ENCODE data around the gene ADAMTS6.

The ADAMTS6 gene

DNA sequence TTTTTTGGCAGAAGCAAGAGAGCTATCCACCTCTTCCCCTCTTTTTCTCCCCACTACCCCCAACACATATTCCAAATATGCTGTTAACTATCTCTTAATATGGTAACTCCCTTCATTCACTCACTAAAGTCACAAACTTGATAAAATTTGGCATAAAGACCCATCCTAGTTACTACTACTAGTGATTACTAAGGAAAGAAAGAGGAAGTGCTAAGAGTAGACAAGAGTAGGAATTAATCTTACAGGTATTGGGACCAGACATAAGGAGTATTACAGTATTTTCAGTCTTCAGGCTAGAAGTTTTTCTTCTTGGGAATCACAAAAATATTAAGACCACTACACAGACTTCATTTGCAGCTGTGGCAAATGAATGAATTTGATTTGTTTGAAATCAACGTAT, 2.2 kb downstream of the ADAMTS6 start:
- Histone ChIP-seq H3K4me1 (ENCODE audit: control insufficient read depth in 2 of 2, insufficient read depth in 1 of 2, low read depth in 1 of 2, low read length in 2 of 2) (peaks cover 2 to 8% of the 10 kb centered on the region in 2 donors), H4K8ac (ENCODE audit: low read depth, low read length) (no peak overlapping the region), H3K36me3 (replicated peaks in 1 of 2; ENCODE audit: control insufficient read depth in 2 of 2, insufficient read depth in 2 of 2, low read length in 2 of 2) (no peaks in the 10 kb centered on the region), H3K27ac (replicated peaks; ENCODE audit: low read length) (no peak overlapping the region), H3K4ac (ENCODE audit: low read length) (no peak overlapping the region), H2BK120ac (ENCODE audit: low read depth, low read length) (no peak overlapping the region), H2BK15ac (ENCODE audit: low read length) (no peak overlapping the region), H3K9me3 (replicated peaks in 1 of 2; ENCODE audit: control insufficient read depth in 2 of 2, insufficient read depth in 1 of 2, low read depth in 1 of 2, low read length in 2 of 2) (no peaks in the 10 kb centered on the region), H2AK5ac (ENCODE audit: low read depth, low read length) (no peak overlapping the region), H2AFZ (ENCODE audit: low read length) (peak overlapping the region; percentile 90), H3K18ac (ENCODE audit: low read length) (no peak overlapping the region), H2BK5ac (ENCODE audit: low read length) (no peak overlapping the region), H3K27me3 (ENCODE audit: control insufficient read depth in 3 of 3, insufficient read depth in 3 of 3, low read depth in 1 of 3, low read length in 3 of 3) (no peaks in the 10 kb centered on the region), H2BK12ac (ENCODE audit: low read length) (no peak overlapping the region), H3K14ac (ENCODE audit: low read length) (no peak overlapping the region), H3K4me2 (ENCODE audit: insufficient read depth, low read length, poor library complexity, severe bottlenecking) (no peak overlapping the region), H3K4me3 (ENCODE audit: low read length in 2 of 2) (peak overlapping the region in 1 of 2 donors; percentile 48), H4K91ac (ENCODE audit: low read depth, low read length, poor library complexity) (no peak overlapping the region), H3K9ac (ENCODE audit: low read depth, low read length, poor library complexity) (no peak overlapping the region), H3K79me1 (ENCODE audit: low read depth, low read length) (no peaks in the 10 kb centered on the region), H3K23ac (ENCODE audit: low read depth, low read length, poor library complexity) (no peak overlapping the region)
- no peak for DNase-seq (ENCODE audit: low spot score)
- no CpG with 5 or more reads among the region's 1 CpG for WGBS, 2 donors (ENCODE audit: extremely low coverage in 2 of 2, insufficient read length in 2 of 2, insufficient replicate concordance in 1 of 2)

DNA sequence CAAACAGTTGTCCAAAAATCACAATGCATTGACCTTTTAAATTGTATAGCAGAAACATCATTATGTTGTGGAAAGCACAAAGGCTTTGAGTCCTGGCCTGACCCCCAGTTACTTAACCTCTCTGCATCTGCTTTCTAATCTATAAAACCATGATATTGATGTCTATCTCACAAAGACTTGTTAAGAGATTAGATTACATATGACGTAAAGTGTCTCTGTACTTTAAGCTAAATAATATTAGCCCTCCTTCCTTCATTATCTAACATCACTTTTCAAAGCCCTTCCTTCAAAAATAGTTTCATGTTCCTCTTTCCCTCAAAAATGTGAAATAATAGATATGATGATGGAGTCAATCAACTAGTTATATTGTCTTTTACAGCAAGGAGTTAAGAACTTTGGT, 3.4 kb downstream of the ADAMTS6 start:
- Histone ChIP-seq H3K79me1 (ENCODE audit: low read depth, low read length) (no peaks in the 10 kb centered on the region), H3K9me3 (replicated peaks in 1 of 2; ENCODE audit: control insufficient read depth in 2 of 2, insufficient read depth in 1 of 2, low read depth in 1 of 2, low read length in 2 of 2) (no peaks in the 10 kb centered on the region), H3K4me2 (ENCODE audit: insufficient read depth, low read length, poor library complexity, severe bottlenecking) (no peak overlapping the region), H2BK120ac (ENCODE audit: low read depth, low read length) (no peak overlapping the region), H4K8ac (ENCODE audit: low read depth, low read length) (no peak overlapping the region), H3K4me3 (ENCODE audit: low read length in 2 of 2) (no peak overlapping the region), H3K36me3 (replicated peaks in 1 of 2; ENCODE audit: control insufficient read depth in 2 of 2, insufficient read depth in 2 of 2, low read length in 2 of 2) (no peaks in the 10 kb centered on the region), H2AK5ac (ENCODE audit: low read depth, low read length) (no peak overlapping the region), H3K14ac (ENCODE audit: low read length) (no peak overlapping the region), H3K23ac (ENCODE audit: low read depth, low read length, poor library complexity) (no peak overlapping the region), H3K18ac (ENCODE audit: low read length) (no peak overlapping the region), H3K9ac (ENCODE audit: low read depth, low read length, poor library complexity) (no peak overlapping the region), H2BK15ac (ENCODE audit: low read length) (no peak overlapping the region), H4K91ac (ENCODE audit: low read depth, low read length, poor library complexity) (no peak overlapping the region), H2BK12ac (ENCODE audit: low read length) (no peak overlapping the region), H3K4me1 (ENCODE audit: control insufficient read depth in 2 of 2, insufficient read depth in 1 of 2, low read depth in 1 of 2, low read length in 2 of 2) (peaks cover 2 to 5% of the 10 kb centered on the region in 2 donors), H3K27ac (replicated peaks; ENCODE audit: low read length) (no peak overlapping the region), H3K27me3 (ENCODE audit: control insufficient read depth in 3 of 3, insufficient read depth in 3 of 3, low read depth in 1 of 3, low read length in 3 of 3) (no peaks in the 10 kb centered on the region), H2BK5ac (ENCODE audit: low read length) (no peak overlapping the region), H2AFZ (ENCODE audit: low read length) (no peak overlapping the region), H3K4ac (ENCODE audit: low read length) (no peak overlapping the region)
- no CpG with 5 or more reads among the region's 1 CpG for WGBS, 2 donors (ENCODE audit: extremely low coverage in 2 of 2, insufficient read length in 2 of 2, insufficient replicate concordance in 1 of 2)
- DNase-seq (ENCODE audit: low spot score): no peak

DNA sequence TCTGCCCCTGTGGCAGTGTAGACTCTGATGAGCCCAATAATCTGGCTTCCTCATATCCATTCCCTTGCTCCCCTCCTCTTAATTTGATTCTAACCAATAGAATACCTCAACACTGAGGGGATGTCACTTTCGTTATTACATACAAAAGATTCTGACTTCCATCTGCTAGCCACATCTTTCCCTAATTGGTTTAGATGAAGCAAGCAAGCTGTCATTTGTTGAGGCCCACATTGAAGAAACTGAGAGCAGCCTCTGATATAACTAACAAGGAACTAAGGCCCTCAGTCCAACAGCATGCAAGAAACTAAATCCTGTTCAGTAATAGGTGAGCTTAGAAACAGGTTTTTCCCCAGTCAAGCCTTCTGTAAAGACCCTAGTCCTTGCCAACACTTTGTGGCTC, 5.8 kb downstream of the ADAMTS6 start:
- Histone ChIP-seq H2AFZ (ENCODE audit: low read length) (no peak overlapping the region), H3K4me2 (ENCODE audit: insufficient read depth, low read length, poor library complexity, severe bottlenecking) (no peak overlapping the region), H3K4me1 (ENCODE audit: control insufficient read depth in 2 of 2, insufficient read depth in 1 of 2, low read depth in 1 of 2, low read length in 2 of 2) (peaks cover 0 to 3% of the 10 kb centered on the region in 2 donors), H3K36me3 (replicated peaks in 1 of 2; ENCODE audit: control insufficient read depth in 2 of 2, insufficient read depth in 2 of 2, low read length in 2 of 2) (no peaks in the 10 kb centered on the region), H3K14ac (ENCODE audit: low read length) (no peak overlapping the region), H3K4ac (ENCODE audit: low read length) (no peak overlapping the region), H3K4me3 (ENCODE audit: low read length in 2 of 2) (no peak overlapping the region), H2BK120ac (ENCODE audit: low read depth, low read length) (no peak overlapping the region), H2AK5ac (ENCODE audit: low read depth, low read length) (no peak overlapping the region), H2BK5ac (ENCODE audit: low read length) (no peak overlapping the region), H3K18ac (ENCODE audit: low read length) (no peak overlapping the region), H3K27me3 (ENCODE audit: control insufficient read depth in 3 of 3, insufficient read depth in 3 of 3, low read depth in 1 of 3, low read length in 3 of 3) (no peaks in the 10 kb centered on the region), H3K23ac (ENCODE audit: low read depth, low read length, poor library complexity) (no peak overlapping the region), H3K9me3 (replicated peaks in 1 of 2; ENCODE audit: control insufficient read depth in 2 of 2, insufficient read depth in 1 of 2, low read depth in 1 of 2, low read length in 2 of 2) (no peaks in the 10 kb centered on the region), H2BK12ac (ENCODE audit: low read length) (no peak overlapping the region), H4K91ac (ENCODE audit: low read depth, low read length, poor library complexity) (no peak overlapping the region), H2BK15ac (ENCODE audit: low read length) (no peak overlapping the region), H3K9ac (ENCODE audit: low read depth, low read length, poor library complexity) (no peak overlapping the region), H3K27ac (replicated peaks; ENCODE audit: low read length) (no peak overlapping the region), H3K79me1 (ENCODE audit: low read depth, low read length) (no peaks in the 10 kb centered on the region), H4K8ac (ENCODE audit: low read depth, low read length) (no peak overlapping the region)
- no peak for DNase-seq (ENCODE audit: low spot score)
- no CpG with 5 or more reads among the region's 1 CpG for WGBS, 2 donors (ENCODE audit: extremely low coverage in 2 of 2, insufficient read length in 2 of 2, insufficient replicate concordance in 1 of 2)

DNA sequence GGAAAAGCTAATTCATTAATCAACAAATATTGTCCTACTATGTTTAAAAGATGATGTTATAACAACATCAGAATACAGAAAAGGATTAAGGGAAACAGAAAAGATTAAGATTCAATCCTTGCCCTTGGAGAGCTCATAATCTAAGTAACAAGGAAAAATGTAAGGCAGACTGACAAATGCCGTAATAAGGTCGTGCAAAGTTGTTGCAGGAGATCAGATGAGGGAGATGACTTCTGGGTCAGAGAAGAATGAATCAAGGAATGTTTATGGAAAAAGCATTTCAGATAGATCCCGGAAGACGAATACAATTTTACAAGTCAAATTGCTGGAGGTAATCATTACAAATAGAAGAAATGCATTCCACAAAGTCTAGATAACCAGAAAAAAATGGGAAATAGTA, 6.4 kb downstream of the ADAMTS6 start:
- no CpG with 5 or more reads among the region's 4 CpGs for WGBS, 2 donors (ENCODE audit: extremely low coverage in 2 of 2, insufficient read length in 2 of 2, insufficient replicate concordance in 1 of 2)
- no peak overlapping the region for H2BK5ac ChIP-seq (ENCODE audit: low read length)
- H3K27me3 ChIP-seq (ENCODE audit: control insufficient read depth in 3 of 3, insufficient read depth in 3 of 3, low read depth in 1 of 3, low read length in 3 of 3): no peaks in the 10 kb centered on the region
- no peak overlapping the region for H3K4ac ChIP-seq (ENCODE audit: low read length)
- H2AFZ ChIP-seq (ENCODE audit: low read length): no peak overlapping the region
- DNase-seq (ENCODE audit: low spot score): no peak
- no peak overlapping the region for H3K18ac ChIP-seq (ENCODE audit: low read length)
- peaks cover 0 to 3% of the 10 kb centered on the region in 2 donors for H3K4me1 ChIP-seq (ENCODE audit: control insufficient read depth in 2 of 2, insufficient read depth in 1 of 2, low read depth in 1 of 2, low read length in 2 of 2)
- no peak overlapping the region for H2BK120ac ChIP-seq (ENCODE audit: low read depth, low read length)
- no peak overlapping the region for H3K23ac ChIP-seq (ENCODE audit: low read depth, low read length, poor library complexity)
- no peak overlapping the region for H4K91ac ChIP-seq (ENCODE audit: low read depth, low read length, poor library complexity)
- no peak overlapping the region for H2BK12ac ChIP-seq (ENCODE audit: low read length)
- no peak overlapping the region for H4K8ac ChIP-seq (ENCODE audit: low read depth, low read length)
- no peaks in the 10 kb centered on the region for H3K36me3 ChIP-seq (replicated peaks in 1 of 2; ENCODE audit: control insufficient read depth in 2 of 2, insufficient read depth in 2 of 2, low read length in 2 of 2)
- H3K9me3 ChIP-seq (replicated peaks in 1 of 2; ENCODE audit: control insufficient read depth in 2 of 2, insufficient read depth in 1 of 2, low read depth in 1 of 2, low read length in 2 of 2): no peaks in the 10 kb centered on the region
- no peak overlapping the region for H2BK15ac ChIP-seq (ENCODE audit: low read length)
- no peak overlapping the region for H3K27ac ChIP-seq (replicated peaks; ENCODE audit: low read length)
- no peak overlapping the region for H3K4me2 ChIP-seq (ENCODE audit: insufficient read depth, low read length, poor library complexity, severe bottlenecking)
- H2AK5ac ChIP-seq (ENCODE audit: low read depth, low read length): no peak overlapping the region
- no peaks in the 10 kb centered on the region for H3K79me1 ChIP-seq (ENCODE audit: low read depth, low read length)
- no peak overlapping the region for H3K4me3 ChIP-seq (ENCODE audit: low read length in 2 of 2)
- no peak overlapping the region for H3K9ac ChIP-seq (ENCODE audit: low read depth, low read length, poor library complexity)
- H3K14ac ChIP-seq (ENCODE audit: low read length): no peak overlapping the region
